Fibroblast of skin of abdomen (primary cell): ENCODE measurements around the gene CSF2RB.
"Not testable (repeated sequence)": the region's sequence is repeated elsewhere in the genome, so short reads cannot be mapped to it uniquely, and the experiment has no call there.

Experiments
- DNase-seq: peaks from one replicate; pipeline ENCODE4 v3.0.0-alpha.2; 2013

Gene CSF2RB

DNA sequence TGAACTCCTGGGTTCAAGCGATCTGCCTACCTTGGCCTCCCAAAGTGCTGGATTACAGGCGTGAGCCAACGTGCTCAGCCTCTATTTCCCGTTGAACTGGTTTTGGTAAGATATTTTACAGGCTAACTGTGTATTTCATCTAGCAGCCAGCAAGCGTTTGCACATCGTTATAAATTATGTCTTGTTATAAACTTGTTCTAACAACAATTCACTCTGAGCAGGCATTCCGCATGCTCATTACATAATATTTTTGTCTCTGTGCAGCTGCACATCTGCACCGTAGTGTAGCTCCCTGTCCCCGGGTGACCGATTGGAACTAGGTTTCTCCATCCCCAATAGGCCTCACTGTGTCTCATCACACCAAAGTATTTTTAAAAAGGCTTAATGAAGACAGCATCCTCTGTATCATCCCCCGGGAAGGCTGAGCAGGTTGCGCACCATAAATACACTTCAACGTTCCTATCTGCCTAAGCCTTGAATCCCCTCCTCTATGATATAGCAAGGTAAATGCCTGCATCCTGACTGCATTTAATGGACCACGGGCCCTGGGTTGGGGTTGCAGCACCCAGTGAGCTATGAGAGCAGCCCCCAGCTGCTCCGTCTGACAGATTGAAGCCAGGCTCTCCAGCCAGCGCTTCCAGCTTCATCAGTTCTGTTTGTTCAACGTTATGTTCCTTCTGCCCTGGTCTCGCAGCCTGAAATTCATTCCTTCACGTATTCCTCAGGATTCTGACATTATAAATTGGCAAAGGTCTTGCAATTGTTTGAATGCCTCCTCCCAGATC, 58.1 kb downstream of the CSF2RB start:
- no peak for DNase-seq

DNA sequence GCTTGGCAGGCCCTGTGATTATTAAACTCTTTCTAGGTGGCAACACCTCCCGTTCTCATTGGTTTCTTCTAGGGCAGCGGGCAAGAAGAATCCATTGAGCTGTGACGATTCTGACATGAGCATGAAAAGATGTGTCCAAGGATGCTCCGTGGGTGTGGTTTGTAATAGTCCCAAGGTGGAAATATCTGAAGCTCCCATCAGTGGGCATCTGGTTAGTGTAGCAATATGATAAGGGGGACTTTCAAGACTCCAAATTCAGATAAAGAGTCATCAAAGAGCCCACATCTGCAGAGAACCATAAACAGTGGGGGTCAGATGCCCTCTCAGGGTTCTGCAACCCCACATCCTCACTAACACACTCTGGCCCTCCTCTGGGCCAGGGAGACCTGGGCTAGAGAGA, 63.2 kb downstream of the CSF2RB start:
- DNase-seq: no peak

DNA sequence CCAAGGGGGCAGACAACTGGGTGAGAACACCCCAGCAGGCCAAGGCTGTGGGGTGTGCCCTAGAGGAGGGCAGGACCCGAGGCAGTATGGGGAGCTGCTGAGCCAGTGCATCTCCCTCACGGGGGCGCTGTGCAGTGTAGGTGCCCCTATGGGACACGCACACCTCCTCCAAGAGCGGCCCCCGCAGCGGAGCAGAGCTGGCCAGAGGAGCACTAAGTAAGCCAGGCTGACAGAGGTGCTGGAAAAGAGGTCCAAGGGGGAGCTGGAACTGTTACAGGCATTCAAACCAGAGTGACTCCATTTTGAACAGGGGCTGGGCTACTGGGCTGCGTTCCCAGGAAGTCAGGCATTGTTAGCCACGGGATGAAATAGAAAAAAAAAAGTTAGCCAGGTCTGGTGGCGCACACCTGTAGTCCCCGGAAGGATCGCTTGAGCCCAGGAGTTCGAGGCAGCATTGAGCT, 64.0 kb downstream of the CSF2RB start:
- peak; percentile 39 for DNase-seq

DNA sequence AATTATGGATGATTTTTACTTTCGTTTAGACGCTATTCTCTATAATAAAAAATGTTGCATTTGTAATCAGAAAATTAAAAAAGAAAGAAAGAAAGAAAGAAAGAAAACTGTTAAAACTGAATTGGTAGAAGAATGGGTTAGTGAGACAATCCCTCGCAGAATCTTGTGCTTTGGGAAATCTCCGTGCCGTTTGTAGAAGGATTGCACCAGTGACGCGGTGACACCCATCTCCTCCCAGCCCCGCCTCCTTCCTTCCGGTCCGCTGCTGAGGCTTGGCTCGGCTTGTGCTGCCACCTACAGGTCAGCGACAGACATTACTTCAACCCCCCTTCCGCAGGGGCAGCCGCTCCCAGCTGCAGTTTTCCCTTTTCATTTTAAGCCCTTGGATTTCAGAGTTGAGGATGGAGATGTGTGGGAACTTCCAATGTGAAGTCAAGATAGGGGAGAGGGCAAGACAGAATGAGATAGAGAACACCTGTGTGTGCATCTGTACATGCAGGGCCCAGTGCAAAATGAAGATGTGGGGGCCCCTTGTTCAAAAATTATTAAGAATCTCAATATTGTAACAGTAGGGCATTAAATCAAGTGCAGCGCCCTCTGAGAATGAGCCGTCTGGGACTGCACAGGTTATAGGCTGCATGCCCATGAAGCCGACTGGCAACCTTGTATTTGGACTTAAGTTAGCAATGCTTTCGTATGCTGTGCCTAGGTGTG, 64.7 kb downstream of the CSF2RB start:
- peak; percentile 84 for DNase-seq

DNA sequence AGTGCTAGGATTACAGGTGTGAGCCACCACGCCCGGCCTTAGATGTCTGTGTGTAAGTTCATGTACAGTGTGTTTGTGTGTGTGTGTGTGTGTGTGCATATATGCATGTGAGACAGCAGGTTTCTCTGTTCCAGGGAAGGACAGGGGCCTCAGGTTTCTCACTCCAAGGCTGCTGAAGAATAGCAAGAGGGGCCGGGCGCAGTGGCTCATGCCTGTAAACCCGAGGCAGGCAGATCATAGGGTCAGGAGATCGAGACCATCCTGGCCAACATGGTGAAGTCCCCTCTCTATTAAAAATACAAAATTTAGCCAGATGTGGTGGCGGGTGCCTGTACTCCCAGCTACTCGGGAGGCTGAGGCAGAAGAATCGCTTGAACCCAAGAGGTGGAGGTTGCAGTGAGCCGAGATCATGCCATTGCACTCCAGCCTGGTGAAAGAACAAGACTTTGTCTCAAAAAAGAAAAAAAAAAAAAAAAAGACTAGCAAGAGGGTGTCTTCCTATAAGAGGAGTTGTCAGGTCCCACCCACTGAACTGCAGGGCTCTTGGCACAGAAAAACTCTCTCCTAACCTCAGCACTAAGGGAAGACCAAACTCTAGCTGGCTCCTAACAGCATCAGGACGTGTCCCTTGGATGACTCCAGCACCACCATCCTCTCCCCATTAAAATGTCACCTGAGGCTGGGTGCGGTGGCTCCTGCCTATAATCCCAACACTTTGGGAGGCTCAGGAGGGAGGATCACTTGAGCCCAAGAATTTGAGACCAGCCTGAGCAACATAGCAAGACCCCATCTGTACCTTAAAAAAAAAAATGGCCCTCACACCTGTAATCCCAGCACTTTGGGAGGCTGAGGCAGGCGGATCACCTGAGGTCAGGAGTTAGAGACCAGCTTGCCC, 65.8 kb downstream of the CSF2RB start:
- DNase-seq: no peak

DNA sequence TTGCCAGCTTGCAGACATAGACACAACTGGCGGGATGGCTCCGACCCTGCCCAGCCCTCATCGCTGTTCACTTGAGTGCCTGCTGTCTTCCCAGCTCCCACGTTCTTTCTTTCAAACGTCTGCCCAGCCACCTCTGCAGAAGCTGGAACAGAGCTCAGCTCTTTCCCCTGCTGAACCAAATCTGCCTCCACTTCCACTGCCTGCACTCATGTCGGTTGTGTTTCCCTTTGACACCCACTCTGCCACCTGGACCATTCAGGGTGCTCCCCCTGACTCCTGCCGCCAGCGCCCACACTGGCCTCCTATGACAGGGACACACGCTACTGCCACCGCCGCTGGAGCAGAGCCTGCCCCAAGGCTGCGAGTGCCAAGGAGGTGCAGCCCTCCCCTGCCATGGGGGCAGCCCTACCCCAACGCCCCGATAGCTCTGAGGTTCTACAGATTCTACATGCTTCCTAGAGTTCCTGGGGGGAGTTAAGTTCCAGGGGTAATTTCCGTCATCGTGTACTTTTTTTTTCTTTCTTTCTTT, 67.9 kb downstream of the CSF2RB start:
- DNase-seq: no peak

DNA sequence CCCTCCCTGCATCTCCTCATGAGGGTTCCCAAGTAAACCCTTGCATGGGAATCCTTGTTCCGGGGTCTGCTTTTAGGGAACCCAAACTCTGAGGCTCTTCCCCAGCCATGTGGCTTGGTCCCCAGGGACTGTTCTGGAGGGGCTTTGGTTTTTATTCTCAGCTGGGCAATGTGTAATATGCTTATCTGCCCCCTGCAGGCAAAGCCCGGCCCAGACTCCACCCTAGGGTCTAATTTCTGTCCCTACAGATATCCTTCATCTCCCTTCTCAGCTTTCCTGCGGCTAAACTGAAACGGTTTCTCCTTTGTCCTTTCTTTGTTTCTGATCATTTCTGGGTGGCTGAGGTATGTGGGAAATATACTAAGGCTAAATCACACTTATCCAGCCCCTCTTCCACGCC, 68.7 kb downstream of the CSF2RB start:
- DNase-seq: no peak

DNA sequence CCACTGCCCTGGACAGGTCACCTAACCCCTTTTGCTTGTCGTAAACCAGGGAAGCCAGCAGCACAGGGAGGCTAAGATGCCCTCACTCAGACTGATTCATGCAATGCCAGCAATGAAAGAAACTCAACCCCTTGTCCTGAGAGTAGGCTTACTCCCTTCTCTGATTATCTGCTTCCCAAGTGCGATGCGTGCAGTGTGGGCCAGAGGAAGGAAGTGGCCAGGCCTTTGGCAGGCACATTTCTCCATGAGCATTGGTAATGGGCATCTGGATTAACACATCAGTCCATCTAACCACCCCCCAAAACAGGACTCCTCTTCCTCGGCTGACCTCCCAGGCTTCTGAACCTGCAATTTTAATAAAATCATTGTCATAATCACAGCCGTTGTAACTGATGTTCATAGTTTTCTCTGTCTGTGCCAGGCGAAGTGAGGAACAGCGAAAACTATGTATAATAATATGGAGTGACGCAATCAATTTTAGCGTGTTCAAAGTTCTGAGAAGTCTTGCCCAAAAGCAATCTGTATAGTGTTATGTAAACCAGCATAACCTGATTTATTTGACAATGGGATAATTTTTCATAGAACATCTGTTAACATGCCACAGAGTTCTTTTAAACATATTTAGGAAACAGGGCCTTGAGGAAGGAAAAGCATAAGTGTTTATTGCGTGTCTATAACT, 71.9 kb downstream of the CSF2RB start:
- DNase-seq: no peak

DNA sequence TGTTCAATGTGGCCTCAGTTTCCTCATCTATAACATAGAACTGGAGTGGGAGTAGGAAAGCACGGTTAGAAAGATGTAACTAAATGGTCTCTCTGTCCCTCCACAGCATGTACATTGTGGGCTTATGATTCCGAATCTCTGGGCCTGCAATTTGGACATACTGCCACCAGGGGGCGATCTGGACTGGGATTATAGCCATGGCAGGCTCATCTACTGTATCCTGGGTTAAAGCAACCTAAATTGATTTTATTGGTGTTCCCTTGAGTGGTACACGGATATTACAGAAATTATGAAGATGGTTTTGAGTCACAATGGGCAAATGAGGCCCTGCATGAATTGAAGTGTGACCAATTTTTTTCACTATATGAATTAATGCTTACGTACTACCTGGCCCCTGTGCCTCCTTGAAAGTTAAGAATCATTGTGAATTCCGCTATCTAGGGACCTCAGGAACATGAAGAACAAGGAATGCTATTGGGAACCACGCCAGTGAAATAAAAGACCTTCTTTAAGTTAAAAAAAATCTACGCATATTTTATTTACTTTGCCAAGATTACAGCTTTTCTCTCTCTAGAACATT, 72.9 kb downstream of the CSF2RB start:
- no peak for DNase-seq

DNA sequence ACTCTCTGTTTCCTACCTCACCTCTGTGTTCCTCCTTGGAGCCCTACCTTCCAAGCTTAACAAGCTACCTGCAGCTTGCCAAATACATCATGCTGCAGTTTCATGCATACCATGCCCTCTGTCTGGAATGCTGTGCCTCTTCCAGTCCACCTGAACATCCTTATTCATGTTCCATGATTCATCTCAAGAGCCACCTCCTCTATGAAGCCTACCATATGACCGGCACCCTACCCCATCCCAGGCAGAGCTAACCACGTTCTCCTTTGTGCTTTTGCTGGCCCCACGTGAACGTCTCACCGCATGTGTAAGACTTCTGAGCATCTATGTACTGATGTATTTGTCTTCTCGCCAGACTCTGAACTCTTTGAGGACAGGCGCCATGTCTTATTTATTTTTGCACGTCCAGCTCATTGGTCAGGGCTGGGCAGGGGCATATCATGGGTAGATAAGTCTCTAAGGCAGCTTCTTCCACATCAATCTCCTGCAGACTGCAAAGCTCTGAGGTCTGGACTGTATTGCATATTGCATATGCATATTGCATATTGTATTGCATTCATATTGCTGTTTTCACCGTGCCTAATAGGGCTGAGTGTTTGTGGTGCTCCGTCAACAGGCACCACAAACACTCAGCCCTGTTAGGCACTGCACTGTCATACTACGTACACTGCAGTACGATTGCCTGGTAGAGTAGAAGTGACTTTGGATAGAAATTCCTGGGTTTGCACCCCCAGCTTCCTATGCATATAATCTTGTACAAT, 74.8 kb downstream of the CSF2RB start:
- no peak for DNase-seq

DNA sequence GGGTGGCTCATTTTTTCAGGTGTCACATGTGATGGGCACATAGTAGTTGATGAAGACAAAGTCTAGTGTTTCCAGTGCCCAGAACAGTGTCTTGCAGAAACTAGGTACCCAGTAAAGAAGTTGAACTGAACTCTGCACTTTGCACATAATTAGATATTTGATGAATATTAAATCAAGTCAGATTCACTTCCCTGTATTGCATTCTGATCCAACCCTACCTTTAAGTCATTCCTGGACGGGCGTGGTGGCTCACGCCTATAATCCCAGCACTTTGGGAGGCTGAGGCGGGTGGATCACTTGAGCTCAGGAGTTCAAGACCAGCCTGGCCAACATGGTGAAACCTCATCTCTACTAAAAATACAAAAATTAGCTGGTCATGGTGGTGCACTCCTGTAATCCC, 75.6 kb downstream of the CSF2RB start:
- DNase-seq: not testable (repeated sequence)
